Motor neuron (in vitro differentiated cells): ENCODE results near the gene TAOK1. TPM values are rescaled to one million over a fixed set of nuclear protein-coding genes. Genes with fewer than 3 reads are reported as not detected.
"Not testable (repeated sequence)": the region's sequence is repeated elsewhere in the genome, so short reads cannot be mapped to it uniquely, and the experiment has no call there.

Experiments
- ATAC-seq, 8 experiments: fragments of 200-7000 bp; cut with Tn5 transposase; replicated peaks in 6 of 8; 2 replicates each; pipeline ENCODE4 v1.8.0; 2021; ENCODE audit warnings: mild to moderate bottlenecking in 8 of 8, moderate library complexity in 8 of 8
- H3K27ac ChIP-seq, 2 donors: fragments of 250-450 bp; sonication (Bioruptor Pico); 2 replicates each; pipeline ENCODE4 v1.9.0; 2021; ENCODE audit warnings: antibody characterized with exemption in 2 of 2, mild to moderate bottlenecking in 2 of 2, moderate library complexity in 1 of 2
- H3K4me1 ChIP-seq, 2 donors: fragments of 250-450 bp; sonication (Bioruptor Pico); replicated peaks in 1 of 2; 2 replicates each; pipeline ENCODE4 v1.6.1; 2021; ENCODE audit warnings: antibody characterized with exemption in 2 of 2, mild to moderate bottlenecking in 2 of 2, moderate library complexity in 1 of 2
- H3K4me3 ChIP-seq, 5 donors: fragments of 250-450 bp; sonication (Bioruptor Pico); 2 replicates each; pipeline ENCODE4 v1.9.0; 2021; ENCODE audit warnings: antibody characterized with exemption in 5 of 5, mild to moderate bottlenecking in 5 of 5, moderate library complexity in 4 of 5
- WGBS, 10 experiments: fragments of 450-650 bp; shearing (Covaris generic); methylation state at CpG; one replicate each; pipeline ENCODE4 v1.0.0; 2022; 5-methylcytosine and 5-hydroxymethylcytosine counted together
- in situ Hi-C, 9 experiments: fragments of 400-800 bp; cut with MboI; loops; one replicate each; pipeline ENCODE4 v1.15.0; 2021; ENCODE audit warnings: low sequenced_read_pairs in 9 of 9, low pct_unique_long_range_greater_than_20kb in 2 of 9; ENCODE audit not compliant: unreplicated experiment in 9 of 9
- total RNA-seq, 8 experiments: library from RNA; unstranded; fragments of 300-600 nt; gene quantifications; 2 replicates each; pipeline versions ENCODE4 v1.2.3 to v1.2.4, GENCODE V29; 2022

The TAOK1 gene
- total RNA-seq = 10 to 100 TPM; 31.1 to 77.9 (median 49.9) TPM

GRCh38 chr17:29389982-29390850 is at the start of gene TAOK1:
Gene TAOK1, plus strand, starts transcription at chr17:29390363. Its CDS starts 61,186 bp downstream, at chr17:29451549.
- WGBS, 10 experiments = 0 to 20% (median 2%) methylated on average over 2 to 12 of the region's 87 CpGs; no CpG with 5 or more reads in 3 of the 10 experiments
- peak within 1 kb of the TSS; percentile 65 to 90 (median 74) for H3K4me3 ChIP-seq
- in situ Hi-C loops = loop anchor here in 4 of 9 experiments (25.0 kb wide), 2 partner anchors 147 to 172 kb away; partner anchors contain the start of genes ABHD15 (in 2 of the 4) and TP53I13 (in 2 of the 4)
- peak; percentile 93 to 97 (median 94) for ATAC-seq
- peak within 1 kb of the TSS; percentile 95 to 98 for H3K27ac ChIP-seq
- peaks cover 0 to 22% of the 10 kb centered on the region in 2 donors for H3K4me1 ChIP-seq

GRCh38 chr17:29341726-29342125 is 48.4 kb upstream of the TAOK1 start:
- Histone ChIP-seq H3K4me3 (no peak overlapping the region), H3K27ac (no peak overlapping the region), H3K4me1 (no peaks in the 10 kb centered on the region)
- WGBS, 10 experiments = 50 to 100% (median 83%) methylated on average over 1 of the region's 2 CpGs; no CpG with 5 or more reads in 4 of the 10 experiments
- in situ Hi-C loops = no loop called here
- peak in 2 of 8 experiments; percentile 30 to 41 for ATAC-seq

DNA sequence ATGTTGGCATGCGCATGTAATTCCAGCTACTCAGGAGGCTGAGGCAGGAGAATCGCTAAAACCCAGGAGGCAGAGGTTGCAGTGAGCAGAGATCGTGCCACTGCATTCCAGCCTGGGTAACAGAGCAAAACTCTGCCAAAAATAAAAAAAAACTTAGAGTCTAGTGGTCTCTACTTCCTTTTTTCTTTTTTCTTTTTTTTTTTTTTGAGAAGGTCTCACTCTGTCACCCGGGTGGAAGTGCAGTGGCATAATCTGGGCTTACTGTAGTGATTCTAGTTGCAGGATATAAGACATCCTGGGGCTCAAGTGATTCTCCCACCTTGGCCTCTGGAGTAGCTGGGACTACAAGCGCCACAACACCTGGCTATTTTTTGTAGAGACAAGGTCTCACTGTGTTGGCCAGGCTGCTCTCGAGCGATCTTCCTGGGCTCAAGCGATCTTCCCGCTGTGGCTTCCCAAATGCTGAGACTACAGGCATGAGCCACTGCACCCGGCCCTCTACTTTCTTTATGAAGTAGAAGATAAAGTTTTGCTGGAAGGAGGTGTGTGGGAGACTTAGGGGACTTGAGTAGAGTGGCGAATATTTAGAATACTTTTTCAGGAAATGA is 47.9 kb upstream of the TAOK1 start:
- no peak overlapping the region for H3K27ac ChIP-seq
- 45 to 94% (median 82%) methylated on average over 1 to 9 of the region's 11 CpGs; no CpG with 5 or more reads in 1 of the 10 experiments for WGBS, 10 experiments
- H3K4me1 ChIP-seq = no peaks in the 10 kb centered on the region
- no peak for ATAC-seq
- no peak overlapping the region for H3K4me3 ChIP-seq
- in situ Hi-C loops = no loop called here

DNA sequence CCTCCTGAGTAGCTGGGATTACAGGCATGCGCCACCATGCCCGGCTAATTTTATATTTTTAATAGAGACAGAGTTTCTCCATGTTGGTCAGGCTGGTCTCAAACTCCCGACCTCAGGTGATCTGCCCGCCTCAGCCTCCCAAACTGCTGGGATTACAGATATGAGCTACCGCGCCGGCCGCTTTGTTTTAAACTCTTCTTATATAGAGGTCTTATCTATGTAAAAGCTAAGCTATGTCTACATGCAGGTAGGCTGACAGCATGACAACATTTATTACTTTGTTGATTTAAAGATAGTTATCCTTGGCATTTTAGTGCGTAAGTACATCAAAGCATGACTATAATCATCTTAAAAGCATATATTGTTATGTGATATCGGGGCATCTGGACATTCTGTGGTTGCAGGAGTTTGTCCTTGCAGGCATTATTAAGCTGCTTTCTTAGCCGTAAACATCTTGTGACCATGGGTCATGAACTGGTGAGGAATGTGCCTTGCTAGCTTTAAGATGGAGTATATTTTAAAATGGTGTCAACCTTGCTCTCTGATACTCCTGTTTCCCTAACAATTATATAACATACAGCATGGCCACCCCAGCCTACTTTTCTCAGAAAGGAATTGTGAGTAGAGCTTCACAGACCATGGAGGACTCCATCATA is 45.8 kb upstream of the TAOK1 start:
- in situ Hi-C loops = no loop called here
- H3K4me1 ChIP-seq = no peaks in the 10 kb centered on the region
- H3K27ac ChIP-seq = no peak overlapping the region
- no peak for ATAC-seq
- WGBS, 10 experiments = 54 to 92% (median 83%) methylated on average over 1 to 8 of the region's 11 CpGs
- no peak overlapping the region for H3K4me3 ChIP-seq

DNA sequence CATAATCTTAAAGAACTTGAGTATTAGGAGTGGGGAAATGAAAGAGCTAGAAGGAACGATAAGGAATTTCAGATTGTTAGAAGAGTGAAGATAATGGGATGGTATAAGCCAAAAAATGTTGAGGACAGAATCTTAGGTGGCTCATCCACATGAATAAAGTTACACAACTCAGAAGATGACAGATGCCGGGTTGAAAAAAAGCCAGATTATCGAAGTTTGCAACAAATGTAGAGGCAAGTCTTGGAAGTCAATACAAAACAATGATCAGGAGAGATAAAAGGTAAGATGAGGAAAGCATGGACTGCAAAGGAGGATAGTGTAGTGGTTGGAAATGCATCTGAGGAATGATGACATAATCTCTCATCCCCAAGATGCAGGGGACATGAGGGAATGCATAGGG is 45.1 kb upstream of the TAOK1 start:
- no peak for ATAC-seq
- Histone ChIP-seq H3K27ac (no peak overlapping the region), H3K4me1 (no peaks in the 10 kb centered on the region), H3K4me3 (no peak overlapping the region)
- 13 to 100% (median 56%) methylated on average over 2 to 3 of the region's 3 CpGs; no CpG with 5 or more reads in 1 of the 10 experiments for WGBS, 10 experiments
- in situ Hi-C loops = no loop called here

- ATAC-seq, H3K27ac ChIP-seq, H3K4me1 ChIP-seq, H3K4me3 ChIP-seq, in situ Hi-C loops: not testable (repeated sequence)
- WGBS, 10 experiments = 80 to 100% (median 94%) methylated on average over 1 to 8 of the region's 11 CpGs; no CpG with 5 or more reads in 3 of the 10 experiments
Observed at GRCh38 chr17:29345470-29345869, 44.7 kb upstream of the TAOK1 start.

GRCh38 chr17:29346462-29346861 is 43.7 kb upstream of the TAOK1 start:
- no peak overlapping the region for H3K4me3 ChIP-seq
- no peak for ATAC-seq
- no peak overlapping the region for H3K27ac ChIP-seq
- in situ Hi-C loops = no loop called here
- WGBS, 10 experiments = 20 to 100% (median 92%) methylated on average over 1 to 6 of the region's 6 CpGs; no CpG with 5 or more reads in 3 of the 10 experiments
- no peaks in the 10 kb centered on the region for H3K4me1 ChIP-seq

GRCh38 chr17:29347831-29348629 is 42.1 kb upstream of the TAOK1 start:
- 28 to 87% (median 70%) methylated on average over 2 to 3 of the region's 3 CpGs; no CpG with 5 or more reads in 2 of the 10 experiments for WGBS, 10 experiments
- ATAC-seq = peak in 3 of 8 experiments; percentile 68 to 96 (median 92)
- H3K4me1 ChIP-seq = no peaks in the 10 kb centered on the region
- no peak overlapping the region for H3K4me3 ChIP-seq
- in situ Hi-C loops = no loop called here
- no peak overlapping the region for H3K27ac ChIP-seq

DNA sequence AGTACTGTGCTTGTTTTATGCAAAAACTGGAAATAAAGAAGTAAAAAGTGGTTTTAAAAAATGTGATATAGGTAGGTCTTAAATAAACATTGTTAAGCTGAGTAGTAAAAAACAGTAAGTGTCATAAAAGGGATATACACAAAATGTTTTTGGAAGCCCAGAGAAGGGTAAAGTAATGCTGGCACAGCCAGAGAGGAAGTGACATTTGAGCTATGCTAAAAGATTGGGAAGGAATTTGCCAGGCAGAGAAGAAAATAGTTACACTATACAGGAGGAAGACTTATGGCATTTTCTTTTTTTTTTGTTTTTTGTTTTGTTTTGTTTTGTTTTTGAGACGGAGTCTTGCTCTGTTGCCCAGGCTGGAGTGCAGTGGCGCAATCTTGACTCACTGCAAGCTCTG is 40.8 kb upstream of the TAOK1 start:
- WGBS, 10 experiments = 40 to 100% (median 83%) methylated on average over 1 to 2 of the region's 2 CpGs; no CpG with 5 or more reads in 4 of the 10 experiments
- ATAC-seq = peak in 1 of 8 experiments; percentile 16
- in situ Hi-C loops = no loop called here

DNA sequence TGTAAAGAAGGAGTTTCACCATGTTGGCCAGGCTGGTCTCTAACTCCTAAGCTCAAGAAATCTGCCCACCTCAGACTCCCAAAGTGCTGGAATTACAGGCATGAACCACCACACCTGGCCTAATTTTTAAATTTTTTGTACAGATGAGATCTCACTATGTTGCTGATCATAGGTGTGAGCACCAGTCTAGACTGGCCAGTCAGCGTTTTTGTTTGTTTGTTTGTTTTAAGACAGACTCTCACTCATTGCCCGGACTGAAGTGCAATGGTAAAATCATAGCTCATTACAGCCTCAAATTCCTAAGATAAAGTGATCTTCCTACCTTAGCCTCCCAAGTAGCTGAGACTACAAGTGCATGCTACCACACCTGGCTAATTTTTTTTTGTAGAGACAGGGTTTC is 38.0 kb upstream of the TAOK1 start:
- no peak for ATAC-seq
- H3K4me3 ChIP-seq = no peak overlapping the region
- no peak overlapping the region for H3K27ac ChIP-seq
- in situ Hi-C loops = loop anchor here in 1 of 9 experiments (25.0 kb wide), 1 partner anchor 185 kb away; no protein-coding TSS in a partner anchor
- 83 to 100% (median 83%) methylated on average over 1 to 2 of the region's 2 CpGs; no CpG with 5 or more reads in 7 of the 10 experiments for WGBS, 10 experiments
- H3K4me1 ChIP-seq = no peaks in the 10 kb centered on the region

More for the DNA sequence above, 40.8 kb upstream of the TAOK1 start:
- Histone ChIP-seq H3K4me1 (no peaks in the 10 kb centered on the region), H3K27ac (no peak overlapping the region), H3K4me3 (no peak overlapping the region)

GRCh38 chr17:29357232-29357631 is 32.9 kb upstream of the TAOK1 start:
- 67 to 100% (median 86%) methylated on average over 1 to 2 of the region's 2 CpGs; no CpG with 5 or more reads in 1 of the 10 experiments for WGBS, 10 experiments
- in situ Hi-C loops = loop anchor here in 1 of 9 experiments (25.0 kb wide), 1 partner anchor 180 kb away; no protein-coding TSS in a partner anchor

DNA sequence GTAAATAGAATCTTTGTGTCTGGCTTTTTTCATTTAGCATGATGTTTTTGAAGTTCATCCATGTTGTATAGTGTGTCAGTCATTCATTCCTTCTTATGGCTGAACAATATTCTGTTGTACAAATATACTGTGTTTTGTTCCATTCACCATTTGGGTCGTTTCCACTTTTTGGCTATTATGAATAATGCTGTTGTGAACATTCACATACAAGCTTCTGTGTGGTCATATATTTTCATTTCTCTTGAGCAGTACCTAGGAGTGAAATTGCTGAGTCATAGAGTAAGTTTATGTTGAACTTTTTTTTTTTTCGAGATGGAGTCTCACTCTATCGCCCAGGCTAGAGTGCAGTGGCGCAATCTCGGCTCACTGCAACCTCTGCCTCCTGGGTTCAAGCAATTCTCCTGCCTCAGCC is 32.3 kb upstream of the TAOK1 start:
- WGBS, 10 experiments = 20 to 100% (median 89%) methylated on average over 1 to 5 of the region's 5 CpGs; no CpG with 5 or more reads in 1 of the 10 experiments
- Histone ChIP-seq H3K27ac (no peak overlapping the region), H3K4me1 (no peaks in the 10 kb centered on the region), H3K4me3 (no peak overlapping the region)
- in situ Hi-C loops = loop anchor here in 1 of 9 experiments (25.0 kb wide), 1 partner anchor 179 kb away; no protein-coding TSS in a partner anchor
- ATAC-seq = no peak

More at GRCh38 chr17:29357232-29357631, 32.9 kb upstream of the TAOK1 start:
- H3K4me3 ChIP-seq = no peak overlapping the region
- no peak overlapping the region for H3K27ac ChIP-seq
- H3K4me1 ChIP-seq = no peaks in the 10 kb centered on the region
- no peak for ATAC-seq
